HepG2 (cell line): ENCODE results near the gene CTNND2. TPM values are rescaled to one million over a fixed set of nuclear protein-coding genes. Genes with fewer than 3 reads are reported as not detected.

Source experiments
- ATAC-seq: fragments of 200-7000 bp; cut with Tn5 transposase; 3 replicates; pipeline ENCODE4 v1.9.1; 2020; ENCODE audit warnings: mild to moderate bottlenecking, moderate library complexity
- BruUV-seq: library from RNA; stranded (reverse); fragments of 400-500 nt; replicated peaks from 2 replicates; lab custom pipeline; 2021; lab: Mats Ljungman, UMichigan
- CTCF ChIA-PET: fragments of 300-600 bp; formaldehyde crosslinking; extraction: SDS; loops from one replicate; lab custom pipeline; 2021; ENCODE audit warnings: low total read pairs, inconsistent platforms, low intra/inter-chr PET ratio; lab: Yijun Ruan, JAX
- POLR2A ChIA-PET: fragments of 350-600 bp; sonication (Branson Sonifier 250); formaldehyde crosslinking; loops from one replicate; lab custom pipeline; 2020; ENCODE audit warnings: antibody characterized with exemption, inconsistent platforms; lab: Yijun Ruan, JAX
- DNase-seq: peaks from one replicate; pipeline ENCODE4 v3.0.0-alpha.2; 2015; ENCODE audit warnings: low spot score
- FAIRE-seq: peaks from 3 replicates; lab custom pipeline; 2011; peaks lifted over from hg19 to GRCh38; lab: Jason Lieb, UNC
- H2AFZ ChIP-seq: one replicate; pipeline ENCODE4 v1.6.1; 2011; ENCODE audit warnings: low read length, inconsistent platforms
- H3K27ac ChIP-seq: fragments of 300-600 bp; 3 replicates; pipeline ENCODE4 v1.8.0; 2011; ENCODE audit warnings: mixed run types, mild to moderate bottlenecking, mixed read lengths, low read length, inconsistent platforms; ENCODE audit not compliant: insufficient read depth; ENCODE audit errors: extremely low read length
- H3K27me3 ChIP-seq, 2 experiments: fragments of 200-600 bp in 1 of 2; 2 replicates in 1 of 2; 3 replicates in 1 of 2; pipeline versions ENCODE4 v1.6.0 to v1.8.0; 2011; ENCODE audit warnings: low read length in 2 of 2, mild to moderate bottlenecking in 2 of 2, moderate library complexity in 2 of 2, inconsistent platforms in 1 of 2; ENCODE audit not compliant: insufficient read depth in 2 of 2, control insufficient read depth in 1 of 2
- H3K36me3 ChIP-seq, 2 experiments: fragments of 200-600 bp in 1 of 2; replicated peaks in 1 of 2; 2 replicates in 1 of 2; 3 replicates in 1 of 2; pipeline versions ENCODE4 v1.5.1 to v1.8.0; 2011; ENCODE audit warnings: low read length in 2 of 2, inconsistent platforms in 1 of 2; ENCODE audit not compliant: insufficient read depth in 2 of 2, control insufficient read depth in 1 of 2
- H3K4me1 ChIP-seq: 2 replicates; pipeline ENCODE4 v1.5.1; 2012; ENCODE audit warnings: low read length, inconsistent platforms; ENCODE audit not compliant: insufficient read depth
- H3K4me2 ChIP-seq: 2 replicates; pipeline ENCODE4 v1.6.0; 2011; ENCODE audit warnings: low read depth, low read length, inconsistent platforms
- H3K4me3 ChIP-seq, 3 experiments: fragments of 200-600 bp in 1 of 3; sonication (generic), shearing (Covaris generic) in 1 of 3; replicated peaks in 1 of 3; 2 replicates each; pipeline ENCODE4 v1.5.1; 2011 to 2016; ENCODE audit warnings: low read length in 3 of 3, inconsistent platforms in 2 of 3, low read depth in 2 of 3, mild to moderate bottlenecking in 2 of 3, control low read depth in 1 of 3, mixed read lengths in 1 of 3; ENCODE audit not compliant: insufficient read depth in 1 of 3
- H3K79me2 ChIP-seq: one replicate; pipeline ENCODE4 v1.6.1; 2011; ENCODE audit warnings: low read length, inconsistent platforms; ENCODE audit not compliant: insufficient read depth
- H3K9ac ChIP-seq: 2 replicates; pipeline ENCODE4 v1.6.0; 2011; ENCODE audit warnings: mild to moderate bottlenecking, low read depth, low read length, inconsistent platforms; ENCODE audit not compliant: insufficient read depth
- H3K9me3 ChIP-seq: 2 replicates; pipeline ENCODE4 v1.5.1; 2012; ENCODE audit warnings: mild to moderate bottlenecking, low read length
- H4K20me1 ChIP-seq: 2 replicates; pipeline ENCODE4 v1.6.0; 2011; ENCODE audit warnings: inconsistent platforms, mild to moderate bottlenecking, low read length, moderate library complexity; ENCODE audit not compliant: insufficient read depth
- AKAP8 ChIP-seq: sonication (generic); formaldehyde crosslinking; IDR thresholded peaks from 2 replicates; pipeline ENCODE4 v1.5.1; 2020; ENCODE audit warnings: mild to moderate bottlenecking, missing genetic modification reagents
- JUN ChIP-seq: sonication (generic); formaldehyde crosslinking; IDR thresholded peaks from 2 replicates; pipeline ENCODE4 v1.4.0; 2020; ENCODE audit warnings: mild to moderate bottlenecking, missing genetic modification reagents
- KAT2B ChIP-seq: fragments of 150-350 bp; IDR thresholded peaks from 2 replicates; pipeline ENCODE4 v1.6.1; 2014; ENCODE audit warnings: low read depth, low read length, borderline replicate concordance
- NKX3-1 ChIP-seq: sonication (generic); formaldehyde crosslinking; IDR thresholded peaks from 2 replicates; pipeline ENCODE4 v1.5.0; 2020; ENCODE audit warnings: missing genetic modification reagents
- PAF1 ChIP-seq: IDR thresholded peaks from 2 replicates; pipeline ENCODE4 v1.6.1; 2016; ENCODE audit warnings: missing genetic modification reagents, missing compliant biosample characterization
- SMARCC2 ChIP-seq: fragments of 450-650 bp; IDR thresholded peaks from 2 replicates; pipeline ENCODE4 v1.6.1; 2017; ENCODE audit warnings: antibody characterized with exemption, mild to moderate bottlenecking
- SMC3 ChIP-seq: IDR thresholded peaks from 2 replicates; pipeline ENCODE4 v1.6.1; 2011; ENCODE audit warnings: low read length, improper control_type of control experiment
- TBX2 ChIP-seq: sonication (generic); formaldehyde crosslinking; IDR thresholded peaks from 2 replicates; pipeline ENCODE4 v1.5.0; 2020; ENCODE audit warnings: missing genetic modification reagents, mild to moderate bottlenecking, borderline replicate concordance
- TRAFD1 ChIP-seq: sonication (generic); formaldehyde crosslinking; IDR thresholded peaks from 2 replicates; pipeline ENCODE4 v1.5.1; 2020; ENCODE audit warnings: missing genetic modification reagents, mild to moderate bottlenecking, borderline replicate concordance
- ZBTB38 ChIP-seq: sonication (generic); formaldehyde crosslinking; IDR thresholded peaks from 2 replicates; pipeline ENCODE4 v1.5.1; 2020; ENCODE audit warnings: mild to moderate bottlenecking, missing genetic modification reagents
- ZBTB7A ChIP-seq: sonication (generic); formaldehyde crosslinking; IDR thresholded peaks from 2 replicates; pipeline ENCODE4 v1.8.0; 2022; ENCODE audit warnings: mild to moderate bottlenecking, missing genetic modification reagents
- ZNF530 ChIP-seq: sonication (generic); formaldehyde crosslinking; IDR thresholded peaks from 2 replicates; pipeline ENCODE4 v1.5.0; 2020; ENCODE audit warnings: low read depth, mild to moderate bottlenecking, missing genetic modification reagents
- ZNF569 ChIP-seq: sonication (generic); formaldehyde crosslinking; IDR thresholded peaks from 2 replicates; pipeline ENCODE4 v1.5.0; 2020; ENCODE audit warnings: mild to moderate bottlenecking, missing genetic modification reagents, moderate library complexity, borderline replicate concordance
- WGBS: methylation state at CpG from one replicate; pipeline ENCODE4 v1.1.6; 2017; ENCODE audit warnings: low lambda C conversion rate; 5-methylcytosine and 5-hydroxymethylcytosine counted together
- in situ Hi-C: cut with HindIII; loops from 2 replicates; pipeline ENCODE4 v1.10.0; 2017; ENCODE audit warnings: low pct_unique_long_range_greater_than_20kb; ENCODE audit not compliant: extremely low pct_ligation_motif_present
- intact Hi-C: fragments of 100-400 bp; cut with micrococcal nuclease; formaldehyde crosslinking; loops from one replicate; pipeline ENCODE4 v1.10.0; 2022; ENCODE audit not compliant: unreplicated experiment
- polyA plus RNA-seq, 8 experiments: library from polyadenylated mRNA; depleted of rRNA in 3 of 8; stranded (reverse) in 7 of 8; unstranded in 1 of 8; fragments of >200 nt; fragmentation: Illumina TruSeq in 4 of 8; extraction: Trizol in 4 of 8; gene quantifications; 2 replicates each; pipeline versions ENCODE4 v1.2.1 to v1.2.3, GENCODE V29; 2011 to 2016; ENCODE audit warnings: low read depth in 4 of 8, missing spikeins in 1 of 8, mixed read lengths in 1 of 8; ENCODE audit not compliant: insufficient read depth in 1 of 8
- total RNA-seq, 5 experiments: library from RNA; depleted of rRNA; stranded (reverse); fragments of >200 nt; fragmentation: Illumina TruSeq; extraction: Trizol; gene quantifications; 2 replicates each; pipeline ENCODE4 v1.2.3, GENCODE V29; 2016; ENCODE audit warnings: low read depth in 1 of 5
- TF ChIP-seq, protein P1 (sequence below): sonication (generic); formaldehyde crosslinking; conservative IDR thresholded peaks from 2 replicates; pipeline ENCODE4 v1.4.0; 2020; ENCODE audit warnings: mild to moderate bottlenecking, missing genetic modification reagents, moderate library complexity
- TF ChIP-seq, protein P2 (sequence below): fragments of 450-650 bp; IDR thresholded peaks from 2 replicates; pipeline ENCODE4 v1.6.1; 2016

CTNND2 gene
- total and polyA plus RNA-seq, 2 of the 13 experiments (the other 11 are each of a cell fraction or from before 2014, with no cell fraction given), result not detected

DNA sequence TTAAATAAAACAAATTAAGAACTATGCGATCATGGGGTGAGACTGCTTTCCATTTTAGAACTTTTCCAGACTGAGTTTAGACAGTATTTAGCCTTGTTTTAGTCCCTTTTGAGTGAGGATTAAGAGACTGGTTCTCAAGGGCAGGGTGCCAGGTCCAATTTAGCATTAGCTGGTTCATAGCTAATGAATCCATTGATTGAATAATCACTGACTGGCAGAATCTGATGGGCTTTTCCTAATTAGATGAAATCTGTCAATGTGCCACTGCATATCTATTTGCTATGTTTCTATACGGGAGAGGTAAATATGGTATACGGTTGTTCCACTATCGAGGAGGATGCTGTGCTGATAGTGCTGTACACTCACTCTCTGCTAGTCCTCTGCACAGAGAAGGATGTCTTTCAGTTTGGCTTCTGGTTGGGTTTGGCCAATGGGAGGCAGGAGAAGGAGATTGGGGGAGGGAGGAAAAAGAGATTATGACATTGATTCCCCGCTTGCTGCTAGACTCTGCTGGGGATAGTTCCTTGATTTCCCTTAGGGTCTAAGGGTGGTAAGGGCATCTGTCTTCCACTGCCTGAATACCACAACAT lies 496.6 kb downstream of the CTNND2 start (continued):
- TF ChIP-seq, protein P1, sequence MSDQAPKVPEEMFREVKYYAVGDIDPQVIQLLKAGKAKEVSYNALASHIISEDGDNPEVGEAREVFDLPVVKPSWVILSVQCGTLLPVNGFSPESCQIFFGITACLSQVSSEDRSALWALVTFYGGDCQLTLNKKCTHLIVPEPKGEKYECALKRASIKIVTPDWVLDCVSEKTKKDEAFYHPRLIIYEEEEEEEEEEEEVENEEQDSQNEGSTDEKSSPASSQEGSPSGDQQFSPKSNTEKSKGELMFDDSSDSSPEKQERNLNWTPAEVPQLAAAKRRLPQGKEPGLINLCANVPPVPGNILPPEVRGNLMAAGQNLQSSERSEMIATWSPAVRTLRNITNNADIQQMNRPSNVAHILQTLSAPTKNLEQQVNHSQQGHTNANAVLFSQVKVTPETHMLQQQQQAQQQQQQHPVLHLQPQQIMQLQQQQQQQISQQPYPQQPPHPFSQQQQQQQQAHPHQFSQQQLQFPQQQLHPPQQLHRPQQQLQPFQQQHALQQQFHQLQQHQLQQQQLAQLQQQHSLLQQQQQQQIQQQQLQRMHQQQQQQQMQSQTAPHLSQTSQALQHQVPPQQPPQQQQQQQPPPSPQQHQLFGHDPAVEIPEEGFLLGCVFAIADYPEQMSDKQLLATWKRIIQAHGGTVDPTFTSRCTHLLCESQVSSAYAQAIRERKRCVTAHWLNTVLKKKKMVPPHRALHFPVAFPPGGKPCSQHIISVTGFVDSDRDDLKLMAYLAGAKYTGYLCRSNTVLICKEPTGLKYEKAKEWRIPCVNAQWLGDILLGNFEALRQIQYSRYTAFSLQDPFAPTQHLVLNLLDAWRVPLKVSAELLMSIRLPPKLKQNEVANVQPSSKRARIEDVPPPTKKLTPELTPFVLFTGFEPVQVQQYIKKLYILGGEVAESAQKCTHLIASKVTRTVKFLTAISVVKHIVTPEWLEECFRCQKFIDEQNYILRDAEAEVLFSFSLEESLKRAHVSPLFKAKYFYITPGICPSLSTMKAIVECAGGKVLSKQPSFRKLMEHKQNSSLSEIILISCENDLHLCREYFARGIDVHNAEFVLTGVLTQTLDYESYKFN (CRISPR knock-in tag), result no peak
- no peak for TF ChIP-seq KAT2B
- no peak for TF ChIP-seq SMC3
- TF ChIP-seq JUN (CRISPR knock-in tag), result no peak
- no peak for TF ChIP-seq ZNF569
- TF ChIP-seq NKX3-1, result no peak
- TF ChIP-seq SMARCC2, result no peak

GRCh38 chr5:11400316-11400715 lies 503.9 kb downstream of the CTNND2 start:
- DNase-seq, result no peak

More at GRCh38 chr5:11400316-11400715, 503.9 kb downstream of the CTNND2 start:
- in situ Hi-C loops, result no loop called here
- TF ChIP-seq AKAP8 (CRISPR knock-in tag) (no peak), TBX2 (CRISPR knock-in tag) (no peak), ZBTB38 (CRISPR knock-in tag) (no peak), TRAFD1 (CRISPR knock-in tag) (no peak), ZBTB7A (no peak), PAF1 (CRISPR knock-in tag) (no peak), ZNF530 (CRISPR knock-in tag) (no peak)
- TF ChIP-seq, protein P2, sequence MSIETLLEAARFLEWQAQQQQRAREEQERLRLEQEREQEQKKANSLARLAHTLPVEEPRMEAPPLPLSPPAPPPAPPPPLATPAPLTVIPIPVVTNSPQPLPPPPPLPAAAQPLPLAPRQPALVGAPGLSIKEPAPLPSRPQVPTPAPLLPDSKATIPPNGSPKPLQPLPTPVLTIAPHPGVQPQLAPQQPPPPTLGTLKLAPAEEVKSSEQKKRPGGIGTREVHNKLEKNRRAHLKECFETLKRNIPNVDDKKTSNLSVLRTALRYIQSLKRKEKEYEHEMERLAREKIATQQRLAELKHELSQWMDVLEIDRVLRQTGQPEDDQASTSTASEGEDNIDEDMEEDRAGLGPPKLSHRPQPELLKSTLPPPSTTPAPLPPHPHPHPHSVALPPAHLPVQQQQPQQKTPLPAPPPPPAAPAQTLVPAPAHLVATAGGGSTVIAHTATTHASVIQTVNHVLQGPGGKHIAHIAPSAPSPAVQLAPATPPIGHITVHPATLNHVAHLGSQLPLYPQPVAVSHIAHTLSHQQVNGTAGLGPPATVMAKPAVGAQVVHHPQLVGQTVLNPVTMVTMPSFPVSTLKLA, result no peak
- H3K27ac ChIP-seq, result no peak overlapping the region
- ChIA-PET CTCF (no interaction called here), POLR2A (no interaction called here)
- H3K79me2 ChIP-seq, result no peaks in the 10 kb centered on the region
- FAIRE-seq (no peak), ATAC-seq (no peak)
- no peak overlapping the region for H3K4me3 ChIP-seq
- no peaks in the 10 kb centered on the region for H3K36me3 ChIP-seq
- BruUV-seq, result no TSS peak
- no peaks in the 10 kb centered on the region for H3K9me3 ChIP-seq
- no peaks in the 10 kb centered on the region for H3K27me3 ChIP-seq
- no peak overlapping the region for H3K9ac ChIP-seq
- intact Hi-C loops, result no loop called here
- H4K20me1 ChIP-seq, result no peaks in the 10 kb centered on the region
- no peak overlapping the region for H3K4me2 ChIP-seq
- no peak overlapping the region for H2AFZ ChIP-seq
- no peaks in the 10 kb centered on the region for H3K4me1 ChIP-seq
- WGBS, result 57% methylated on average over 1 of the region's 2 CpGs
